Right forelimb (tissue), 1 donor: ENCODE results near the gene SSH3.

Experiments
- DNase-seq: peaks from one replicate; pipeline ENCODE4 v3.0.0-alpha.2; 2018

SSH3 gene, protein sequence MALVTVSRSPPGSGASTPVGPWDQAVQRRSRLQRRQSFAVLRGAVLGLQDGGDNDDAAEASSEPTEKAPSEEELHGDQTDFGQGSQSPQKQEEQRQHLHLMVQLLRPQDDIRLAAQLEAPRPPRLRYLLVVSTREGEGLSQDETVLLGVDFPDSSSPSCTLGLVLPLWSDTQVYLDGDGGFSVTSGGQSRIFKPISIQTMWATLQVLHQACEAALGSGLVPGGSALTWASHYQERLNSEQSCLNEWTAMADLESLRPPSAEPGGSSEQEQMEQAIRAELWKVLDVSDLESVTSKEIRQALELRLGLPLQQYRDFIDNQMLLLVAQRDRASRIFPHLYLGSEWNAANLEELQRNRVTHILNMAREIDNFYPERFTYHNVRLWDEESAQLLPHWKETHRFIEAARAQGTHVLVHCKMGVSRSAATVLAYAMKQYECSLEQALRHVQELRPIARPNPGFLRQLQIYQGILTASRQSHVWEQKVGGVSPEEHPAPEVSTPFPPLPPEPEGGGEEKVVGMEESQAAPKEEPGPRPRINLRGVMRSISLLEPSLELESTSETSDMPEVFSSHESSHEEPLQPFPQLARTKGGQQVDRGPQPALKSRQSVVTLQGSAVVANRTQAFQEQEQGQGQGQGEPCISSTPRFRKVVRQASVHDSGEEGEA

DNA sequence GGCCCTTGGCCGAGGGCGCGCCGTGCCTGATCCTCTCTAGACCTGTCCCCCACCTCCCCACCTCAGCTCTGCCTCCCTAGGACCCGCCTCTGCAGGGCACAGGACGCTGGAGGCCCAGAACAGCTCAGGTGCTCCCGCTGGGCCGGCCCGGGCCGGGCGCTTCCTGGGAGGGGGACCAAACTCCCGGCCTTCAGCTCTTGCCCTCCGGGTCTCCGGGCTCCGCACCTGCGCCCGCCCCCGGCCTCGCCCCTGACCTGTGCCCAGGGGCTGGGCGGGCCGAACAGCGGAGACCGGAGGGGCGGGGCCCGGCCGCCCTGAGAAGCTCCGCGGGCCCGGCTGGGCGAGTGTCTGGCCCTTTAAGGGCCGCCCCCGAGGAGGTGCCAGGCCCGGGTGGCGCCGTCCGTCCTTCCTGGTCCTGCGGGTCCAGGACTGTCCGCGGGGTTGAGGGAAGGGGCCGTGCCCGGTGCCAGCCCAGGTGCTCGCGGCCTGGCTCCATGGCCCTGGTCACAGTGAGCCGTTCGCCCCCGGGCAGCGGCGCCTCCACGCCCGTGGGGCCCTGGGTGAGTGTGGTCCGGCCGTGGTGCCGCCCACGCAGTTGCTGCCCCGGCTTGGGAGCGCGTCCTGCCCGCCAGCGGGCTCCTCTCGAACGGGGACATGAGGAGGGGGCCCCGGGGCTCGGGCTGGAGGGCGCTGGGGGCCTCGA, at the start of gene SSH3:
Gene SSH3 (plus strand): TSS at position 399 of the 703 bp plus-strand sequence. CDS start 96 bp downstream, at position 495.
- DNase-seq: peak; percentile 75

DNA sequence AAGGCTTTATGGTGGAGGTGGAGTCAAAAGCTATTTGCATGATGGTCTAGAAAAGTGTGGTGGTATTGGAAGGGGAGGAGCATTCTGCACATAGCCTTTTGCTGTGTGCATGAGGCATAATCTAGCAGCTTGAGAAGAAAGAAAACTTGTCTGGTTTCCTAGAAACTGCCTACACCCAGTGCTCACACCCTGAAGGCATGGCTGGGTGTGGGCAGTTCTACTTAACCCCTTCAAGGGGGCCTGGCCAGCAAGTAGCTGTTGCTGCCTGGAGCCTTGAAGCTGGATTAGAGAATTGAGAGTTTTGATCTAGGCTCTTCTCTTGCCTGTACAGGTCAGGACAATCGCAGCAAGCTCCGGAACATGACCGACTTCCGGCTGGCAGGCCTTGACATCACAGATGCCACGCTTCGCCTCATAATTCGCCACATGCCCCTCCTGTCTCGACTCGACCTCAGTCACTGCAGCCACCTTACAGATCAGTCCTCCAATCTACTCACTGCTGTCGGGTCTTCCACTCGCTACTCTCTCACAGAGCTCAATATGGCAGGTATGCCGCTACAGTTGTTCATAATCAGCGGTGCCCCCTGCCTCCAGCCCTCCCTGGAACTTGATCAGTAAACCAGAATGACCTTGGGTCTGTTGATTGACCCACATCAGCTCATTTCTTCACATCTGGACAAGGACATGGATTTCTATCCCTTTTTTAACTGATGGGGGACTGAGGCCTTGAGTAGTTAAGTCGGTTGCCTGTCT, 49.3 kb upstream of the SSH3 start:
- no peak for DNase-seq

DNA sequence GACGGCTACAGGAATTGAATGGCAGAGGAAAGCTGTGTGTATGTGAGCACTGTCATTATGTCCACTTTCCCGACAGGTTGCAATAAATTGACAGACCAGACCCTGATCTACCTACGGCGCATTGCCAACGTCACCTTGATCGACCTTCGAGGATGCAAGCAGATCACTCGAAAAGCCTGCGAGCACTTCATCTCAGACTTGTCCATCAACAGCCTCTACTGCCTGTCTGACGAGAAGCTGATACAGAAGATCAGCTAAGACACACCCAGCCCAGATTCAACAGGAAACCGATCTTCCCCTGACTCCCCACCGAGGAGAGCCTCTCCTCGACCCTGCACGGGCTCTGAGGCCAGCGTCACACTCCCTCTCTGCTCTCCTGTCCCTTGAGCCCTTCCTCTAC, 48.5 kb upstream of the SSH3 start:
- peak; percentile 31 for DNase-seq

DNA sequence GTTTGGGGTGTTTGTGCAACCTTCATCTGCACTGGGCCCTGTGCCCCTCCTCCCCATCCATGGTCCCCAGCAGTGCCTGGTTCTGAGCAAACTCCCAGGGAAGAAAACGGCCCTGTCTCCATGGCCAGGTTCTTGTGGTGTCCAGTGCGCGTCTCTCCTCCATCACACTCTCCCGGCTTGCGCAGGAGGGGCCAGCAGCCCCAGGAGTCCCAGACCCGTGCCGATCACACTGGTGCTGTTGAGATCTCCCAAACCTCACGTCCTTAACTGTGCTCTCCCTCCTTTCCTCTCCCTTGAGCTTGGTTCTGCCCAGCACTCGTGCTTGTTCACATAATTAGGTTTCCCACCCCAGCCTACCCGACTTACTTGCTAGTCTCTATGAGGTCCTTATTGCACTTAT, 48.0 kb upstream of the SSH3 start:
- no peak for DNase-seq

DNA sequence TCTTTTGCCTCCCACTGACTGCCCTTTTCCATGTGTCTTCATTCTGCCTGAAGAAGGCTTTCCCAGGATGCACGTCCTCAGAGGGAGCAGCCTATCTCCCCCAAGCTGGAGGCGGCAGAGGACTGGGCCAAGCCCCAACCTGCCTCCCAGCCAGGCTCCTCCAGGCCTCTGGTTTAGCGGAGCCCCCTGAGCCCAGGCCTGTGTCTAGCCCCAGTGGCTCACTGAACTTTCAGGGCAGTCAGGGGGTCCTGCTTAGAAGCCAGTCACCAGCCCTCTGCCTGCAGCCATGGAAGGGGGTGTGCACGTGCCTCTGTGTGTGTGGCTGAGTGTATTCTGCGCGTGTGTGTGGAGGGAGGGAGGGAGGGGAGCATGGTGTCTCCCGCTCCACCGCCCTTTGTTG, 47.5 kb upstream of the SSH3 start:
- DNase-seq: peak; percentile 26

DNA sequence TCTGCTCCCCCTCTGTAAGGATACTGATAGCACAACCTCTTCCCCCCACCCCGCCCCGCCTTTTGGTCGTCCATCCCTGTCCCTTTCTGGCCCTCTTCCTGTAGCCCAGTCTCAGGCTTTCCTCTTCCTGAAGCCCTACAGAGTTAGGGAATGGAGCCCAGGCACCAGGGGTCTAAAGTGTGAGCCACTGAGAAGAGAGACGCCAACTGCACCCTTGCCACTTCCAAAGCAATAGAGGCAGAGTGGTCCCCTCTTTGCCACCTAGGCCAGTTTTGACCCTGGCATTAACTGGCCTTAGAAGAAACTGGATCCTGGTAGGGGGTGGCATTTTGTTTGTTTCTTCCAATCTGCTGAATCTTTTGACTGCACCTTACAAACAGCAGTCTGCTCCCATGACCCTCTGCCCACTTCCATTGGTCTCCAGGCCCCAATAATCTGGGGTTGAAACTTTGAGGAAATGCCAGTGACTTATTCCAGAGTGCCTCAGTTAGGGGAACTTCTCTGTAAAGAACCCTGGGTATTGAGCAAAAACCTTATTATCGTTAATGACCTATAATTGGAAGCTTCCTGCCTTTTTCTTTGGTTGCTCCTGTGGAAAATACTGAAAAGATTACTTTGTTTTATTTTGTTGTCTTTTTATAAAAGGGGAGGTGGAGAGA, 46.7 kb upstream of the SSH3 start:
- DNase-seq: peak; percentile 35

DNA sequence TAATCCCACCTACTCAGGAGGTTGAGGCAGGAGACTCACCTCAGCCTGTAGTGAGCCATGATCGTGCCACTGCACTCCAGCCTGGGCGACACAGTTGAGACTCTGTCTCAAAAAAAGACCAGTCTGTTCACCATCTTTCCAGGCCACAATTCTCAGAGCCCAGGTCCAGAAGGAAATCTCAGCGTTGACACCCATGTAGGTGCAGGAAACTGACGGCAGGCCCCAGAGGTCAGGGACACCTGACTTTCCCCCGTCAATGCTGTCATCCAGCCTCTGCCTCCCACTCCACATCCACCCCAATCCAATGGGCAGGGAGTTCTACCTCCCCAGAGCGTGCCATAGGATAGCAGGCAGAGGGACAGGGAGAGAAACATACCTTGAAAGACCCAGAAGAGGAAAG, 42.9 kb upstream of the SSH3 start:
- peak; percentile 33 for DNase-seq

DNA sequence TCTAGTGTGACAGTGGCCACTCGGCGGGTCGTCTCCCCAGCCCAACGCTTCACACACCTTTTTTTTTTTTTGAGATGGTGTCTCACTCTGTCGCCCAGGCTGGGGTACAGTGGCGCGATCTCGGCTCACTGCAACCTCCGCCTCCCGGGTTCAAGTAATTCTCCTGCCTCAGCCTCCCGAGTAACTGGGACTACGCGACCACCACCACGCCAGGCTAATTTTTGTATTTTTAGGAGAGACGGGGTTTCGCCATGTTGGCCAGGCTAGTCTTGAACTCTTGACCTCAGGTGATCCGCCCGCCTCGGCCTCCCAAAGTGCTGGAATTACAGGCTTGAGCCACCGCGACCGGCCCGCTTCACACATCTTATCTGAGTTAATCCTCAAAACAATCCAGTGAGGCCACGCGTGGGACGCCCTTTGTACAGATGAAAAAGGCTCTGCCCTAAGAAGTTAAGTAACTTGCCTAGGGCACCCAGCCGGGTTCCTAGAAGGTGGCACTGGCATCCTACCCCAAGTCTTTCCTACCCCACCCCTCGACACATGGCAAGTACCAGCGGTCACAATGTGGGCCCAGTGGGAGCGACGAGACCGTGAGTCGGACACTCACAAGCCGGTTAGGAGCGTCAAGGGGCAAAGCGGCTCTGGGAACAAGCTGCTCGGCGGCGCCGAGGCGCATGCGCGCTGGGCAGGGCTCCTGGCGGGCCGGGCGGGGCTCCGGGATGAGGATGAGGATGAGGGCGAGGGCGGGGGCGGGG, 42.3 kb upstream of the SSH3 start:
- peak; percentile 76 for DNase-seq

DNA sequence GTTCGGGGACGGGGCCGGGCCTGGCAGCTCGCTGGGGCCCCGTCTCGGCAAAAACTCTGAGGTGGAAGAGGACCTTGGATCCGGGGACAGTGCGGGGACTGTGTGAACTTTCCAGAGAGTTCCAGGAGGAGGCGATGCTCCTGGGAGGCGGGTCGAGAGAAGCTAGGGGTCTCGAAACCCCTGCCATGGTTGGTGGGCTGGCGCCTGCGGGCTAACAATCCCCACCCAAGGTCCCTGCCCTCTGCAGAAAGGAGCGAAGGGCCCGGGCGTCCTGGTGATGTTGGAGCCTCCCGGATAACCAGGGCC, 41.7 kb upstream of the SSH3 start:
- DNase-seq: no peak

DNA sequence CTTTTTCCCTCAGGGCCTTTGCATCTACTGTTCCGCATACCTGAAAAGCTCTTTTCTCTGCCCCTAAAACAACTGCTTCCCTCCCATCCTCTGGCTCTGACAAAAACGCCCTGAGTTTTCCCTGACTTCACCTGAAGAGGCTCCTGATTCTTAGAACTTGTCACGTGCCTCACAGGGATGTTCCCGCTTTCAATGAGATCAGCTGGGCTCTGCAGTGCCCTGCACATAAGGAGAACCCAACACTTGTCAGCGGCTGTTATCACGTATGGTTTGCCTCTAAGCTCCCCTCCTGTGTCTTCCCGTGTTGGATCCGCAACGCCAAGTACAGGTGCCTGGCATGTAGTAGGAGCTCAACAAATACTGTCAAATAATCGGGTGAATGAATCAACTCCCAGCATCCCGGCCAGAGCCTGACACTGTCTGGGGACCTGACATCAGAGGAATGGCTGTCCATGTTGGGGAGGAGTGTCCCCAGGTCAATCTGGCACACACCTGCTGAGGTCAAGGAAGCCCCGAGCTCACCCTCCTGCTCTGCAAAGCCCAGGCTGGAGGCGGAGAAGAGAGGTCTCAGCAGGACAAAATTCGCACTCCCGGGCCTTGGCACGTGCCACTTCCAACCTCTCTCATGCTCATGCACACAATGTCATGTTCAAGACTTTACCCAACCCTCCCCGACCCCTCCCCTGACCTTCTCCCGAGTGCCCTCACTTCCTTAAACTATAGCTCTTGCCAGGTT, 41.2 kb upstream of the SSH3 start:
- no peak for DNase-seq

DNA sequence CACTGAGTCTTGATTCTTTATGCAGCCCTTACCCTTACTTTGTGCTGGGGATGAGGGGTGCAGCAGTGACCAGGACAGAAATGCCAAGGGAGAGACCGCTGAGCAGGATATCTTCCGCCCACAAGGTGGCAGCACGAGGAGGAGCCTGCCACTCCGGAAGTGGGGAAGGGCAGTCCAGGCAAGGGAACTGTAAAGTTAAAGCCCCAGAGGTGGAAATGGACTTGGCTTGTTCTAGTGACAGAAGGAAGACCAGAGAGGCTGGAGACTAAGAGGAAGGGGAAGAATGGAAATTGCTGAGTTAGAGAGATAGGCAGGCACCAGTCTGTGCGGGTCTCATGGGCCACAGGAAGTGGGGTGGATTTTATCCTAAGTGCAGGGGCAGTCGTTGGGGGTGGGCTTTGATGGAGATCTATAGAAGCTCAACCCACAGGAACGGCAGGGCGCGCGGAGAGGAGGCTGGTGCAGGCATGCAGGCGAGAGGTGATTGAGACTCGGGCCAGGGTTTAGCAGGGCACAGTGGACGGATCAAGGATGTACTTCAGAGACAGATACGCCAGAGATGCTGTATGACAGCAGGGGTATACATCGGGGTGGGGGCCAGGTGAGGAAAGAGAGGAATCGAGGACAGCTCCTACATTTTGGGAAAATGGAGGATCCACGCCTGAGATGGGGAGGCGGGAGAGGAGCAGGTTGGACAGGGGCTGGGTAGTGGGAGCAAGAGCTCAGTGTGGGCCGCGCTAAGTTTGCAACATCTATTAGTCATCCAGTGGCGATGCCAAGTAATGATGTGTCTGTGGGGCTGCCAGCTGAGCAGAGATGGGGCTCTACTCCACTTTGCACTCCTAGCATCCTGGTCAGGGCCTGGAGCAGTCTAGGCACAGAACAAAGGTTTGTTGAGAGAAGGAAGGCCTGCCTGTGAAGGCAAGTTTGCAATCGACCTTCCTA, 40.3 kb upstream of the SSH3 start:
- peak; percentile 84 for DNase-seq

DNA sequence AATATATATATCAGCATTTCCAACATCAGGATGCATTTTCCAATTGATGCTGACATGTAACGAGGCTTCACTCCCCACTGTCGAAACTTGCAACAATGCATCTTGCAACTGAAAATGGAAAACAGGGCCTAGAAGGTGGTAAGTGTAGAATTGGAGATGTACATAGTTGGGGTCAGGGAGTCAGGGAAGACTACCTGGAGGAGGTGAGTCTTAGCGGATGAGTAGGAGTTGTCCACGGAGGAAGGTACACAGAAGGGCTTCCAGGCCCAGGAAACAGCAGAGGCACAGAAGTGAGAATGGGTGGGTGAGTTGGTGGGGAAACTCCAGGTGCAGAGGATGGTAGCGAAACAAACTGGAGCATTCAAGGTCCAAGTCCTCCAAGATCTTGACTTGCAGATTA, 39.1 kb upstream of the SSH3 start:
- no peak for DNase-seq

DNA sequence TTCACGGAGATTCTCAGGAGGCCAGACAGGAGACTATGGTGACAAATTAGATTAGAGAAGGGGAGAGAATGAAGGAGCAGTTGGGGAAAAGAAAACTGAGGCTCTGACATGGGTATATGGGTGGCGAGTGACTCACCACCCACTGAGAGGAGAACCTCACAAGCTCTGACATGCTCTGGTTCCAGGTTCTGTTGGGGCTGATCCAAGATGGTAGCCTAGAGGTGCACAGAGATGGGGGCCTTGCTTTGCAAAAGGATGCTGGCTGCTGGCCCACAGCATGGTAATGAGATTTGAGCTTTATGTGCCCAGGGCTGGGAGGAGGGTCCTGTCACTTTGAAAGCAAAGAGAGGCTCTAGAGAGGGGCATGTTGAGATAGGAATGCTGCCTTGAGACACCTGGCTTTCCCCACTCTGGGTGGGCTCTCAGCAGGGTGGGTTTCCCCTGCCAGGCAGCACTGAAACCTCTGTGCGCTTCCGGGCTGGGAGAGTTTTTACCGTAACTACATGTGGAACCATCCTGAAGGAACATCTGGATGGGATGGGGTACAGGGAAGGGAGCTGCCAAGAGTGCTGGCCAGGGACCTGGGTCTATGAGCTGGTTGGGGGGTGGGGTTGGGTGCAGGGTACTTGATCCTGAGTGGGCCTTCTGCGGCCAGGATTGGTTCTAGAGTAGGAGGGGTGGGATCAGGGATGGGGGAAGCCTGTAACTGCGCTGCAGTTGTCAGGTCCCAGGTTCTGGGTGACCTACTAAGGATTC, 38.3 kb upstream of the SSH3 start:
- no peak for DNase-seq

DNA sequence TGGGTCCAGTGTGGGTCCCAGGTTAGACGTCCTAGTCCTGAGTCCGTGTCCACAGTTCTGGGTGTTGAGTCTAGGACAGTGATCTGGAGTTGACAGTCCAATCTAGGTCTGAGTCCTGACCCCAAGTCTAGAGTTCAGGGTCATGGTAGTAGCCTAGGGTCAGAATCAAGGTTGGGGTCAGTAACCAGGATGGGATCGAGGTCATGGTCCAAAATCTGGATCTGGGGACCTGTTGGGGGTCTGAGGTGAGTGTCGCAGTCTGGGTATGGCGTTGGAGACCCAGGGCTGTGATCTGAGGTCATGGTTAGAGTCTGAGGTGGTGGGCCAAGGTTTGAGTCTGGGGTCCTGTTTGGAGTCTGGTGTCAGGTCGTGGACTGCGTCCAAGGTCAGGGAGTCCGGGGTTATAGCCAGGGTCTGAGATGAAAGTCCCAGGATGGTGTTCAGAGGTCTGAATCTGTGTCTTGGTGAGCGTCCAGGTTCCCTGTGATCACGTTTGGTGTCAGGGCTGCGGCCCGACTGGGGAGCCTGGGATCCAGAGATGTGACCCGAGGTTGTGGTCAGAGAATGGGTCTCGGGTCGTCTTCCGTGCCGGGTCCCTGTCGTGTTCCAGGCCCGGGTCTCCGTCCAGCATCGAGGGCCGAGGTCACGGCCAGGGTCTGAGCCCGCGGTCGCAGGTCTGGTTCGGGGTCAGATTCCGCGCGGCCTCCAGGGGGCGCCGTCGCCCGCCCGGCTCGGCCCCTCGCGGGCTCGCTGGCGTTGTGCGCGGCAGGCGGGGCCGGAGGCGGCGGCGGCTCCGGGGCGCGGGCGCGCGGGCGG, 37.5 kb upstream of the SSH3 start:
- peak; percentile 90 for DNase-seq

DNA sequence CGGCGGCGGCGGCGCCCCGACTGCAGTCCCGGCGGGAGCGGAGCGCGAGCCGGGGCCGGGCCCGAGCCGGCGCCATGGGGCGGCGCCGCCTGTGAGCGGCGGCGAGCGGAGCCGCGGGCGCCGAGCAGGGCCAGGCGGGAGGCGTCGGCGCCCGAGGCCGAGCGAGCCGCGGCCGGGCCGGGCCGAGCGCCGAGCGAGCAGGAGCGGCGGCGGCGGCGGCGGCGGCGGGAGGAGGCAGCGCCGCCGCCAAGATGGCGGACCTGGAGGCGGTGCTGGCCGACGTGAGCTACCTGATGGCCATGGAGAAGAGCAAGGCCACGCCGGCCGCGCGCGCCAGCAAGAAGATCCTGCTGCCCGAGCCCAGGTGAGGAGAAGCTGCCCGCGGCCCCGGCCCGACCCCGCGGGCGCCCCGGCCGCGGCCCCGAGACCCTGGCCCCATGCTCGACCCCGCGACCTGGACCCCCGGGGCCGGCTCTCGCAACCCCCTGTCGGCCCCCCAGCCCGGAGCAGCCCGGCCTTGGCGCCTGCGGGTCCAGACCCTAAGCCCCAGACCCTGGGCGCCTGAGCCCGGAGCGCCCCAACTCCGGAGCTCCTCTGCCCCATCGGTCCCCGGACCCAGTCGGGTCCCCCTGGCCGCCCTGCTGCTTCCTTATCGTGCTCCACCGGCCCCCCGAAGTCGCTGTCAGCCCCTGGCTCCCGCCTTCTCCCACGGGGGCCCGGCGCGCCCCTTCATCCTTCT, 36.7 kb upstream of the SSH3 start, which contains the start of gene GRK2:
Gene GRK2 (plus strand): TSS at position 25 of the 739 bp plus-strand sequence. CDS start 227 bp downstream, at position 252.
- no peak for DNase-seq

DNA sequence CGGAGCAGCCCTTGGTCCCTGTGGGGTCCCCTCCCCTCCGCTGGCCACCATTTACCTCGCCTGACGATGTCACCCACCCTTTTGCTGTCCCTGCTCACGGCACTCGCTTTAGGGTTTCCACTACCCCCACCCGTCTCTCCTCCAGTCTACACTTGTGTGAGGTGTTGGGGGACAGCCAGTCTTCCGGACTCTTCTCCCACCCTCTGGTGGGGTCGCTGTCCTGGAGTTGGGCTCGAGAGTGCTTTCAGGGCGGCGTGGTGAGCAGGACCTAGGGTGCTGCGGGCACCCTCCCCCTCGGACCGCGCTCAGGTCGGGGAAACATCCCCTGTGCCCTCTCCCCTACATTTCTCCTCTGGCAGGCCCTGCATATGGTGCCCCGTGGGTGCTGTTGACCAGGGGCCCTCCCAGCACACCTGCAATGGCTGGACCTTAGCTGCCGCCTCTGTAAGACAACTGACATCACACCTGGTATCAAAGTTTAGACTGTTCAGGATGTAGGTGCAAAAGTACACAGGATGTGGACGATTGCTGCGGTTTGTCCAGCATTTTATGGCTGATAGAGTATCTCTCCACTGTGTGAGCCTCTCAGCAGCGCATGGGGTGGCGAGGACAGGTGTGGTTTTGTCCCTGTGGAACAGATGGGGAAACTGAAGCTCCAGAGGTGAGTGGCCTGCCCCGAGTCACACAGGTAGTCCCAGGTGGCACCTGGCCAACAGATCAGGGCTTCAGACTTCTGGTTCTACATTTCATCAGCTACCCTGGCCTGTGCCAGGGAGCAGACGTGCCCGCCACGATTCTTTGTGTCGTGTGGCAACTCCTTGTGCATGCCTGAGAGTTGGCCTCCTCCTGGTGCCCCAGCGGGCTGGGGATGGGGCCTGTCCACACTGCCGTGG, 35.9 kb upstream of the SSH3 start:
- no peak for DNase-seq
